ENCODE measurements around the gene KMO.
A peak's percentile ranks its signal among the peaks of the same experiment; 100 is the strongest.

KMO gene

DNA sequence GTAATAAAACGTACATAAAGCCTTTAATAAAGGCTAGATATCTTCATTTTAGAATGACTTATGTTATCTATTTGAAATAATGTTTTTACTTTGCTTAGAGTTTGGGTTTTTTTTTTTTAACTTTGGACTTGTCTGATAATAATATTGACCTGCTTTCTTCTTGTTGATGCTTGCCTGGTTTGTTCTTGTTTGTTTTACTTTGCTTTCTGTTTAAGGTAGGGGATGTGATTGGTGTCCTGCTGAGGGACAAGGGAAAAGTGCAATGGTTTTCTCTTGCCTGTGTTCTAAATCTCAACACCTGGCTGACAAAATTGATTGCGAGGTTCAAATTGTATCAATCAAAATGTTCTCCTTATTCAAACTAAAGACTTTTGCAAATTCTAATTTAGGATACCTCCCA is 10.5 kb upstream of the KMO start:
- TF ChIP-seq, protein P1, sequence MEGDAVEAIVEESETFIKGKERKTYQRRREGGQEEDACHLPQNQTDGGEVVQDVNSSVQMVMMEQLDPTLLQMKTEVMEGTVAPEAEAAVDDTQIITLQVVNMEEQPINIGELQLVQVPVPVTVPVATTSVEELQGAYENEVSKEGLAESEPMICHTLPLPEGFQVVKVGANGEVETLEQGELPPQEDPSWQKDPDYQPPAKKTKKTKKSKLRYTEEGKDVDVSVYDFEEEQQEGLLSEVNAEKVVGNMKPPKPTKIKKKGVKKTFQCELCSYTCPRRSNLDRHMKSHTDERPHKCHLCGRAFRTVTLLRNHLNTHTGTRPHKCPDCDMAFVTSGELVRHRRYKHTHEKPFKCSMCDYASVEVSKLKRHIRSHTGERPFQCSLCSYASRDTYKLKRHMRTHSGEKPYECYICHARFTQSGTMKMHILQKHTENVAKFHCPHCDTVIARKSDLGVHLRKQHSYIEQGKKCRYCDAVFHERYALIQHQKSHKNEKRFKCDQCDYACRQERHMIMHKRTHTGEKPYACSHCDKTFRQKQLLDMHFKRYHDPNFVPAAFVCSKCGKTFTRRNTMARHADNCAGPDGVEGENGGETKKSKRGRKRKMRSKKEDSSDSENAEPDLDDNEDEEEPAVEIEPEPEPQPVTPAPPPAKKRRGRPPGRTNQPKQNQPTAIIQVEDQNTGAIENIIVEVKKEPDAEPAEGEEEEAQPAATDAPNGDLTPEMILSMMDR (IDR thresholded peaks at IDR 0.05), result no peak
- no peak for DNase-seq (ENCODE audit: low spot score)
- Histone ChIP-seq H3K27ac (no peak overlapping the region), H3K4me3 (no peak overlapping the region)

GRCh38 chr1:241525026-241525425 is 7.2 kb upstream of the KMO start:
- no peak for DNase-seq (ENCODE audit: low spot score)
- no peak overlapping the region for H3K27ac ChIP-seq
- H3K4me3 ChIP-seq, result no peak overlapping the region
- TF ChIP-seq, protein P1 (IDR thresholded peaks at IDR 0.05), result no peak

GRCh38 chr1:241527146-241527545 is 5.0 kb upstream of the KMO start:
- TF ChIP-seq, protein P1 (IDR thresholded peaks at IDR 0.05), result no peak

DNA sequence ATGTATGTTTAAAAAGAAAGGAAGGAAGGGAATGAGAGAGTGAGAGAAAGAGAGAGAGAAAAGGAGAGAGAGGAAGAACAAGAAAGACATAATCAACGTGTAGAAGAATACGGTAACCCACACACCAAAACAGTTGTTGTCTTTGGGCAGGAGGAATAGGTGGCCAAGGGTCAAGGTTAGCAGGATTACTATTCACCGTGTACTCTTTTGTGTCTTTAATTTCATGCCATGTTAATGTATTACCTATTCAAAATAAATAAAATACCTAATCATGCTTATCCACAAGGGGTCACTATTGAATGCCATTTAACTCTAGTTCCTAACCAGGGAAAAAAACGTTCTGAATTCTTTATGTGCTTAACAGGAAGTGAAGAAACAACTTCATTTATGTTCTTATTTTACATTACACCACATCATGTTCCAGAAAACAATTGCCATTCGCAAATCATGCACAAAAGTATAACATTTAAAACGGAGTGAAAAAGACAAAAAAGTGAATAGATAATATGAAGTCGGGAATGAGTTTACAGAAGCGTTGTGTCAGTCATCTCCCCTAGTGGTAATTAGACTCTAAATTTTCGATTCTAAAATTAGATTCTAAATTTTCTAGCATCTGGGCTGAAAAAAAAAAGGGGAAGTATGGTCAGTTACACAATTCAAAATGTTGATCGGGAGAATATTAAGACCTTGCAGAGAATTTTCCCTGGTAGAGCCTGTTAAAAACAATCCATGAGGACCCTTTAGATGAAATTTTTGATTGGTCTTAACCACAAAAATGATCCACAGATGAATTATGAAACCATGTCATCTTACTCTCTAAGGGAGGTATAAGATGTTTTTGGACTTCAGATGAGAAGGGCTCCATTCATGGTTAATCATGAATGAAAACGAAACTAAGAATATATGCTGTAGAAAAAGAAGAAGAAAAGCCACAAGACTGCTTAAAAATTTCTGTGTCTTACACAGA is 700 bp upstream of the KMO start:
- Histone ChIP-seq H3K4me3 (peak overlapping the region; percentile 60), H3K27ac (no peak overlapping the region)
- TF ChIP-seq, protein P1 (IDR thresholded peaks at IDR 0.05), result peak; percentile 24
- DNase-seq (ENCODE audit: low spot score), result no peak

More at GRCh38 chr1:241527146-241527545, 5.0 kb upstream of the KMO start:
- no peak for DNase-seq (ENCODE audit: low spot score)
- H3K4me3 ChIP-seq, result no peak overlapping the region
- no peak overlapping the region for H3K27ac ChIP-seq

DNA sequence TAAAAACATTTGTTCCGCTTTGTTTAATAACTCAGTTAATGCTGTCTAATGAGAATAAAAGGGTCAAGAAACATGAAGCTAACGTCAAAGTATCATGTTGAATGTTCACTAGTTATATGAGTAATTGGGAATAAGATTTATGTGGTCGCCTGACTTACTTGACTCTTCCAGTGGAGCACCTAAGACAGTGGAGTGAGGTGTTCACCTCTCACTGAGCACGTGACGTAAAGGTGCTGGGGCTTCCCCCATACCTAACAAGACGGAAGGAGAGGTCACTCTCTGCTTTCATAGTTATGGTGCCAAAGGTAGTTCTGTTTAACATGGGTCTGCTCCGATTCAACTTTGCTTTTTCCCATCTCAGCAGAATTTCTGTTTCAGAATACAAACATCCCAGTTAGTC is 686 bp downstream of the KMO start:
- TF ChIP-seq, protein P1 (IDR thresholded peaks at IDR 0.05), result no peak
- Histone ChIP-seq H3K4me3 (no peak overlapping the region), H3K27ac (no peak overlapping the region)
- DNase-seq (ENCODE audit: low spot score), result no peak

DNA sequence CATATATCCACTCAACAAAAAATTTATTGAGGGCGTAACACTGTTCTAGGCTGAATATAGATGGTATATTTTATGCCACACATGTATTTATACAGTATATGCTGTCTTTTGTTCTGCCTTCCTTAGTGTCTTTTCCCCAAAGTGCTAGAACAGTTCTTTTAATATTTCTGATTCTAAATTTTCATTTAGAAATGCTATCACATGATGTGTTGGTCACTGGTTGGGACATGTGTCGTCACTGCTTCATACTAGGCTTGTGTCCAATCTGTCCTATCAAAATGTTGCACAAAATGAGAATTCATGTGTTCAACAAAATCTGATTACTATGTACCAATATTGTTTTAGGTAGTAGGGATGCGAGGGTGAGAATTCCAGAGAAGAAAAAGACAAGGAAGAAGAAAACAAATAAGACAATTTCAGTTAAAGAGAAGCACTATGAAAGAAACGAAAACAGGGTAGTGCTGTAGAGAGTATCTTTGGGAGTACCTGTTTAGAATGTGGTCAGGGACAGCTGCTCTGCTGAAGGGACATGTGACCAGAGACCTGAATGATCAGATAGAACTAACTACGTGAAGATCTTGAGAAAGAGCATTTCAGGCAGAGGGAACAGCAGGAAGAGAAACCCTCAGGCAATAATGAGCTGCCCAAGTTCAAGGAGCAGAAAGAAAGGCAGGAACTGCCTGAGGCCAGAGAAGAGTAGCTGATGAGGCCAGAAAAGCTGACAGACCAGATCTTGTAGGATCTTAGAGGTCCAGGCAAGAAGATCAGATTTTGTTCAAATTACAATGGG is 1.3 kb downstream of the KMO start:
- DNase-seq (ENCODE audit: low spot score), result no peak
- Histone ChIP-seq H3K27ac (no peak overlapping the region), H3K4me3 (no peak overlapping the region)
- TF ChIP-seq, protein P1 (IDR thresholded peaks at IDR 0.05), result no peak
